Stimulated activated CD4-positive, alpha-beta T cell treated with anti-CD3 and anti-CD28 coated beads, Interleukin-12 subunit alpha, Interleukin-12 subunit beta, amount 100 ng/mL, for 24 hours (primary cell): ENCODE measurements around the gene TMEM185B.
A peak's percentile ranks its signal among the peaks of the same experiment; 100 is the strongest.
"Not testable (repeated sequence)": the region's sequence is repeated elsewhere in the genome, so short reads cannot be mapped to it uniquely, and the experiment has no call there.

Experiments used
- DNase-seq, 2 experiments: peaks; one replicate each; pipeline ENCODE4 v3.0.0-alpha.2; 2020; ENCODE audit warnings: low read depth in 2 of 2

TMEM185B gene

DNA sequence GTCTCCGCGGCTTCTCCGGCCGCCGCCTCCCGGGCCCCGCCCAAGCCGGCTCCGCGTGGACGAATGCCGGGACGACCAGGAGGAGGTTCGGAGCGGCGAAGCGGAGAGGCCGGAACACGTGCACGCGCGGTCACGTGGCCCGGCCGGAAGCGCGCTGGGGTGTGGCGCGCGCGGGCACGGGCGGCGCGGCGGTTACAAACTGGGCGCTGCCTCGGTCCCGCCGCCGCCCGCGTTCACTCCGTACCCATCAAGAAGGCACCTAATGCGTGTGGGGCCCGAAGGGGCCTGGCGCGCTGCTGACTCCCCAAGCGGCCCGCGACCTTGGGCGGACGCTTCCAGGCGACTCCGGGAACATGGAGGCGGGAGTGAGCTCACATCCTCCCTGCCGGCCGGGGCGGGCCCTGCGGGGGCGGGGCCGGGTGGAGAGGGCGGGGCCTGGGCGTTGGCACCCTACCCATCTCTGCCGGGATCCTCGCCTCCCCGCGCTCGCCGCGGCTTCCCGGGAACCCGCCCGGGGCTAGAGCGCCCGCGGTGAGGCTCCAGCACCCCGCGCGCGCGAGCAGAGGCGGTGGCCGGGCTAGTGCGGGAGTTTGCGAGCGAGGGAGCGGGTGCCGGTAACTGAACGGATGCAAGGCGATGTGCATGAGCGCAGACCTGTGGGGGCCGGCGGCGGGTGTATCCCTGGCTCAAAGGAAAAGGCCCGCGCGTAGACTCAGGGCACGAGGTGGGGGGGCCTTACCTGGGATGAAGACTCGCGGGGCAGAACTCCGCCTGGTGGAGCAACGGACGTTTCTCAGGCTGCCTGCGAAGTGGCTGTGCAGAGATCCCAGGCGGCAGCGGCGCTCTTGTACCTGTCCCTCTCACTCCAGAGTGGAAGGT, at the start of gene TMEM185B:
TMEM185B (minus strand) TSS at position 367 of the 879 bp plus-strand sequence. CDS start 424 bp downstream, outside the sequence.
- DNase-seq: peak; percentile 80 to 87

DNA sequence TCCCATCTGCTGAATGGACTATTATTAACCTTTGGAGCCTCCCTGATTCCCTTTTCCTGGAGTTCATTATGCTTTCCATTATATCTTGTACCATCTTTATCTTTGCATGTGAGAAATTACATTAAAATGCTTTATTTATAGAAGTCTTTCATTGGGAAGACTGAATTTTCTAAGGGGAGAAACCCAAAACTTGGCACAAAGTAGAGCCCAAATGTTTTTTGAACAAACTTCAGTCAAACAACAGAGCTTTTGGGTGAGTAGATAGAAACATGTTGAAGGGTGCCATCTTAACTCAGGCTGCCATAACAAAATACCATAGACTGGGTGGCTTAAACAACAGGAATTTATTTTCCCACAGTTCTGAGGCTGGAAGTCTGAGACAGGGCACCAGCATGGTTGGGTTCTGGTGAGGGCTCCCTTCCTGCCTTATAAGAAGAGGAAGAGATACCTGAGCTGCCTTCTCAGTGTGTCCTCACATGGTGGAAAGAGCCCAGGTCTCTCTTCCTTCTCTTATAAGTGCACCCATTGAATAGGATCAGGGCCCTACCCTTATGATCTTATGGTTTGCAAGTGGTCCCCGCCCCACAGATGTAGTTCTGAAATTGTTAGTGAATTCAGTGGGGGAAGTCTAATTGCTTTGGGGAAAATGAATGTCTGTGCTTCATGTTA, 48.6 kb upstream of the TMEM185B start:
- no peak for DNase-seq

- DNase-seq: no peak
Measured at GRCh38 chr2:120269816-120270215, 46.6 kb upstream of the TMEM185B start.

- no peak for DNase-seq
Measured at GRCh38 chr2:120269076-120269744, 46.0 kb upstream of the TMEM185B start.

DNA sequence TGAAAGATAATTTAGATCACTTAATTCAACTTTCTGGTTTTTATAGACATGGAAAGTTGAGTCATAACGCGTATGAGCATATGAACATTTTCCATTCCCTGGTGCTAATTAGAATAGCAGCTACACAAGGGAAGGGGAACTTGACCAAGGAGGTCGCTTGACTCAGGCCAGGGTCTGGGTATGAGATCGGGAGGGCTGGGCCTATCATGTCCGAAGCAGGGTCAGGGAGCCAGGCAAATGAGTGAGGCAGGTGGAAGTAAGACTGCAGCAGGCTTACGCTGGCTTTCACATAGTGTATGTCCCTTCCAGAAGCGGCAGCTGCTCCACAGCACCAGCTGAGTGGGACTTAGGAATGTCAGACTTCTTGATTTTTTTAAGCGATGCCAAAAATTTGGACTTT, 44.1 kb upstream of the TMEM185B start:
- DNase-seq: no peak

- no peak for DNase-seq
Measured at GRCh38 chr2:120265006-120265405, 41.8 kb upstream of the TMEM185B start.

GRCh38 chr2:120262761-120263428, 39.7 kb upstream of the TMEM185B start:
- DNase-seq: no peak

DNA sequence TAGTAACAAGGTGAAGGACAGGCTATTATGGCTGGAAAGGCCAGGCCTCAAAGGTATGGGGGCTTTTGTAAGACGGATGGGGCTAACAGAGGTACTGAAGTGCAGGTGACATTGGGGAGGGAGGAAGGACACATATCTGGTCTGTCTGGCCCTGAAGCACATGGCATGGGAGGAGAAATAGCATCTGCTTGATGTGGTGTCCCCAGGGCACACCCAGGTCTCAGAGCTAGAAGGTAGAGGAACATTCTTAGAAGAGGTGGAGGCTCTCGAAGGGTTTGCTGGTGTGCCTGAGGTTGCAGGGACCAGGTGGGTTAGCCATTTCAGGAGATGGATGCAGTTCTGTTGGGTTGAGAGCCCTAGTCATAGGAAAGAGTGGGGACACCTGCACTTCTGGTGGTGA, 39.0 kb upstream of the TMEM185B start:
- no peak for DNase-seq

DNA sequence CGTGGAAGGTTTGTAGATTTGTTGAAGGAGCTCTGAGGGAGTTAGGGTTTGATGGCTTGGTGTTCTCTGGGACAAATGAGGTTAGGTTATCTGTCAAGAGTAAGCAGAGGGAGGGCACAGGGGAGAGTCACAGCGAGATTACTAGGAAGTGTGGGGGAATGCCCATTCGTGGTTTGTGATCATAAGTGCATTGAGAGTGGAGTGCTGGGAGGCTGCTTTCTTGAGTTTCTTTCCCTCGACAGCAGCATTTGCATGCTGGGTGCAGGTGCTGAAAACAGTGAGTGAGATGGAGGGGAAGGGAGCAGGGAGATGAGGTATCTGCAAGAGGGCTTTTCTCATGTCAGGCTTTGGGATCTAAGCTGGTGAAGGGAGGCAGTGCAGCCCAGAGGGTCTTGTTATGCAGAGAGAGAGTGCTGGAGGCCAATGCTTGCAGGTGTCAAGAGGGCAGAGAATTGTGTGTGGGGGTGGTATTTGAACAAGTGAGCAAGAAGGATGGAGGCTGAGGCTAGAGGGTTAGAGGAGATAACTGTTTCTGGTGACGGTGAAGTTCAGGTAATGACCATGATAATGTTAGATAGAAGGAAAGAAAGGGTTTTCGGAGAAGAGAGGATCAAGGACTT, 38.3 kb upstream of the TMEM185B start:
- DNase-seq: peak in 1 of 2 experiments; percentile 52

DNA sequence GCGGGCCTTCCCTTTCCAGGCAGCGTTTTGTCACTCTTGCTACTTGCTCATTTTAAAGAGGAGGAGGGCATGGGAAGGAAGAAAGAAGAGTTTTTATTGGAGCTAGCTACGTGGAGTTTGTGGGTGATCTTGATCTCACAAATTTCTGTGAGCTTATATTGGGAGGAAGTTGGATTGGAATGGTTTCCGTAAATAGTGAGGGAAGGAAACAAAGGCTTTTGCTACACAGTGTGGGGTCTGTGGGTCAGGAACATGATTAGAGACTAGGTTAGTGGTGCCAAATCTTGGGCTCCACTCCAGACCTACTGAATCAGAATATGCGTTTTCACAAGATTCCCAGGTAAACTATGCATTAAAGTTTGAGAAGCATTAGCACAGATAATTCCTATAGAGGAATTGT, 37.5 kb upstream of the TMEM185B start:
- DNase-seq: no peak

- DNase-seq: not testable (repeated sequence)
Measured at GRCh38 chr2:120259939-120260338, 36.7 kb upstream of the TMEM185B start.

DNA sequence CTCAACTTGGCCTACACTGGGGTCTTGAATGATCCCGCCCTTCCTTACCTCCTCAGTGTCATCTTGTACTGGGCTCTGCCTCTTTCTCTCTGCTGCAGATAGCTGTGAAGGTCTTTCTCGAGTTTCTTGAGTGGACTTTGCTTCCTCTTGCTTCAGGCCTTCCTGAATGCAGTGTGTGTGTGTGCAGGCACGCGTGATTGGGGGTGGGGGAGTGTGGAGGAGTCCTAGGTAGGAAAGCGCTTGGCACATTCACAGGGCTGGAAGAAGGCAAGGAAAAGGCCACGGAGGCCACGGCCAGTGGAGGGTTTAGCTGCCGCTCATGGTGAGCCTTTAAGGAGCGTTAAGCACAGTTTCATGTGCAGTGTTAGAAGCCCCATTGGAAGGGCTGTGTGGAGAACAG, 35.0 kb upstream of the TMEM185B start:
- DNase-seq: no peak

DNA sequence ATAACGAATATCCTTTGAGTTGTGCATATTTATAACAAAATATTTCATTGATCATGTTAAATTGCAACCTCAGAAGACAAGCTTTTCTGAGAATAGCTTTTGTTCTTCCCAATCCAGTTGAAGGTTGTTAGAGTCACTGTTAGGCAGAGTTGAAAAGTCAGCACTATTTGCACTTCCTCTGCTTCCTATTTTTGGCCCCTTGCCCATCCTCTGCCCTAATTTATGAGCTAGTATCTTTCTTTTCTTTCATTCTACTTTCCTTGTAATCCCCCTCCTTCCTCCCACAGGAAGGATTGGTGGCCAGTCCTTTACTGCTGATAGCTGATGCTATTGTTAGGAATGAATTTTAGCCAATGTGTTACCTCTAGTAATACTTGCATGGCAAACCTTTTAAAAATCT, 34.3 kb upstream of the TMEM185B start:
- no peak for DNase-seq

DNA sequence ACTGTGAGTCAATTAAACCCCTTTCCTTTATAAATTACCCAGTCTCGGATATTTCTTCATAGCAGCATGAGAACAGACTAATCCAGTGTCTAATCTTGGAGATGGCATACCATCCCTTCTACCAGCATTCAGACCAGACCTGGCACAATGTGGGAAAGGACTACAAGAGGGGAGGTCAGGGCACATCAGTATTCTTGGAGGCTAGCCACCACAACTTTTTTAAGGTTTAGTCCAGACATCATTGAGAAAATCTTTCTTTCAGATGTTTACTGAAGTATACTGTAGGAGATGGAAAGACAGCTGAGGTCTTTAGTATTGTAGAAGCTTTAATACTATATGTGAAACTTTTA, 33.4 kb upstream of the TMEM185B start:
- DNase-seq: no peak

DNA sequence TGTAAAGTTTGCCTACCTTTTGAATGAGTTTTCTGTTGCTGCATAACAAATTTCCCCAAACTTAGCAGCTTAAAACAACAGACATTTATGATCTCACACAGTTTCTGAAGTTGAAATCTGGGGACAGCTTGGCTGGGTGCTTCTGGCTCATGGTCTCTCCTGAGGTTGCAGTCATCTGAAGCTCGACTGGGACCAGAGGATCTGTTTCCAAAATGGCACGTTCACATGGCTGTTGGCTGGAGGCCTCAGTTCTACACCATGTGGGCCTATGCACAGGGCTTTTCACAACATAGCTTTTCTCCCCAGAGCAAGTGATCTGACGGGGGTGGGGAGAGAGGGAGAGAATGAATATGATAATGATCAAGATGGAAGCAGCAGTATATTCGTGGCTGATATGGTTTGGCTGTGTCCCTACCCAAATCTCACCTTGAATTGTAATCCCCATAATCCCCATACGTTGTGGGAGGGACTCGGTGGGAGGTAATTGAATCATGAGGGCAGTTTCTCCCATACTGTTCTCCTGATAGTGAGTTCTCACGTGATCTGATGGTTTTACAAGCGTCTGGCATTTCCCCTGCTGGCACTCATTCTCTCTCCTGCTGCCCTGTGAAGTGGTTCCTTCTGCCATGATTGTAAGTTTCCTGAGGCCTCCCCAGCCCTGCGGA, 32.9 kb upstream of the TMEM185B start:
- no peak for DNase-seq

DNA sequence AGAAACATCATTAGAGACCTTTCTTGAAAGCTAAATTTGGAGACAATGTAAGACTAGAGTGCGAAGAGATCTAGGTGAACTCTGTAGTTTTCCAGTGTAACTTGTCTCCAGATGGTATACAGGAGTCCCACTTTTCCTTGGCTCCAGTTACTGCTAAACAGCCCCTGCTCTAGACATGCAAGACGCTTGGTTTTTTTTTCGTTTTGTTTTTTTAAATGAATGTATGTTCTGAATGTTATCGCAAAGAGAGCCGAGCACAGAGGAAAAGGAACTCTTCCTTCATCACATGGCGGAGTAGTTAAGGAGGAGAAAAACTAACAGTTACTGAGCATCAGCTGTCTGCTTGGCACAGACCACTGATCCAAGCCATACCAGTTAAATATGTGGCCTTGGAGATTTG, 31.9 kb upstream of the TMEM185B start:
- no peak for DNase-seq

DNA sequence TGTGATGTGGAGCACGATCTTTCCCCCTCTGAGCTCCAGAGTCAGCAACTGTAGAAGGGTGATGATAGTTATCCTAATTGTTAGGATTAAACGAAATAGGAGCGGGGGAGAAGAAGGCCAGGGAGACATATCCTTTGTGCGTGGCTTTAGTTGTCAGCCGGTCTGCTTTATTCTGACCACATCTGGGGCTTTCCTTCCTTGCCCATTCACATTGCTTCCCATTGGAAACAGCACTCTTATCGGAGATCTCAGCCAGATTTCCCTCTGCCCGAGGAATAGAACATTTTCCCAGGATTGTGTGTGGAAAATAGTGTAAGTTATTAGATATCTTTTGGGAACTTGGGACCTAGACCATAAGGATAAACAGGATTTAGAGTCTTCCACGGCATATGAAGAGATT, 31.0 kb upstream of the TMEM185B start:
- no peak for DNase-seq

- DNase-seq: no peak
Measured at GRCh38 chr2:120253021-120253882, 30.1 kb upstream of the TMEM185B start.

GRCh38 chr2:120252225-120253020, 29.2 kb upstream of the TMEM185B start, which contains the start of gene RALB:
RALB (plus strand) TSS chr2:120252852; CDS start chr2:120278665, 25,813 bp downstream.
- peak; percentile 96 to 98 for DNase-seq
